ENCODE data around the gene INO80. TPM values are rescaled to one million over a fixed set of nuclear protein-coding genes. Genes with fewer than 3 reads are reported as not detected.

Gene INO80
- total RNA-seq, 1 donor = 24.9 TPM

DNA sequence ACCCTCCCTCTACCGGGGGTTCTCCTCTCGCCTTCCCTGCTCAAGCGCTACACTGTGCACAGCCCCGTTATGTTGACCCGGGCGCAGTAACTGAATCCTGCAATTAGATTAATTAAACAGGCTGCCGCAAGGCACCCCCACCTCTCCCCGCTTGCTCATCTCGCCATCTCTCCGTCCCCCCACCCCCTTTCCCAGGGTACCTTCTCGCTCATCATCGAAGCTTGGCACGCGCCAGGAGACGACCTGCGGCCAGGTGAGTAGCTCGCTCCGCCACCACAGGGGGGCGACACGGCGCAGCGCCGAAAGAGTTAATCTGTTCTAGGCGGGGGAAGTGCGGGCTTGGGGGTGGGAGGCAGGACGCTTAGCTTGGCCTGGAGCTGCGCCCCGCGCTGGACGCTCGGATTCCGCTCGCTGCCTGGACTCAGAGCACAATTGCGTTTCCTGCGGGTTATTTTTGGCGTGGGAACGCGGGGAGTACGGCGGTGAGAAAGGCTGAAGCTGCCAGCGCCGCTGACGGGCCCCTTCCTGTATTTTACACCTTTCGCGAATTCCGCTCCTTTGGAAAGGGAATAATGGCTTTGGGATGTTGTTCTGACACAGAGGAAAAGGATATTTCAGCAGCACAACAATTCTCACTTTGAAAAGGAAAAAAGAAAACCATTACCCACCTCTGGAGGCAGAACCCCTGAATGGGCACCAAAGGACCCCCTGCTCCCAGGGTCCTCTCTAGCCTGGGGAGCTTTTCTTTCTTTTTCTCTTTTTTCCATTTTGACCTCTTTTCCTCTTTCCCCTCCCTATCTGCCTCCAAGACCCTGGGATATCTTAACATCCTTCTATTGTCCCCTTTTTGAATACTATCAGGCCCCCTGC is 185.4 kb downstream of the INO80 start:
- peak; percentile 43 for TF ChIP-seq CTCF (IDR thresholded peaks at IDR 0.05; ENCODE audit: insufficient read depth, low read length)
- DNase-seq (ENCODE audit: low read depth) = peak; percentile 16
- H3K4me3 ChIP-seq (ENCODE audit: low read depth, low read length) = peak overlapping the region; percentile 33

- H3K4me3 ChIP-seq (ENCODE audit: low read depth, low read length) = peak overlapping the region; percentile 50
- peak; percentile 43 for DNase-seq (ENCODE audit: low read depth)
These were observed 186.2 kb downstream of the INO80 start for GRCh38 chr15:40929660-40930429.

More at GRCh38 chr15:40929660-40930429, 186.2 kb downstream of the INO80 start:
- TF ChIP-seq CTCF (IDR thresholded peaks at IDR 0.05; ENCODE audit: insufficient read depth, low read length) = peak; percentile 16

Small RNA genes within 50 kb of the gene (small RNA-seq; reads per million reads assigned to genes)
- not detected for gene ISCA1P4

Other genes starting within 250 kb of the INO80 start
- gene RHOV, start 242.0 kb downstream of the INO80 start, total RNA-seq (ENCODE audit: low replicate concordance) = 0.82 TPM in 1 of 2 replicates, not detected in the other
- gene VPS18, start 221.8 kb downstream of the INO80 start, total RNA-seq (ENCODE audit: low replicate concordance) = 32.2 and 57.4 TPM in 2 replicates
- gene DLL4, start 186.9 kb downstream of the INO80 start, total RNA-seq (ENCODE audit: low replicate concordance) = 0.08 and 0.09 TPM in 2 replicates
- gene CHAC1, start 162.8 kb downstream of the INO80 start, total RNA-seq (ENCODE audit: low replicate concordance) = 4.7 and 11.4 TPM in 2 replicates
- gene EXD1, start 114.5 kb upstream of the INO80 start, total RNA-seq (ENCODE audit: low replicate concordance) = not detected in 2 replicates
- gene CHP1, start 115.0 kb upstream of the INO80 start, total RNA-seq (ENCODE audit: low replicate concordance) = 120 and 131 TPM in 2 replicates
- 0.25 and 9.0 TPM in 2 replicates for gene OIP5, start 216.3 kb upstream of the INO80 start, total RNA-seq (ENCODE audit: low replicate concordance)
- gene NUSAP1, start 216.6 kb upstream of the INO80 start, total RNA-seq (ENCODE audit: low replicate concordance) = 21.3 and 85.8 TPM in 2 replicates